GM21717 (cell line): Measurements from ENCODE around the gene NME3.

ENCODE experiments used
- ATAC-seq: cut with Tn5 transposase; IDR thresholded peaks from one replicate; pipeline ENCODE4 v1.9.1; 2021; ENCODE audit warnings: mild to moderate bottlenecking, moderate library complexity; ENCODE audit not compliant: unreplicated experiment

The NME3 gene

GRCh38 chr16:1770328-1771187, 785 bp downstream of the NME3 start:
- no peak for ATAC-seq

GRCh38 chr16:1769402-1770300, 1.7 kb downstream of the NME3 start:
- ATAC-seq = no peak

- no peak for ATAC-seq
Measured at GRCh38 chr16:1768767-1769401, 2.5 kb downstream of the NME3 start.

- no peak for ATAC-seq
Measured at GRCh38 chr16:1768061-1768766, 3.1 kb downstream of the NME3 start.

GRCh38 chr16:1767116-1767994, 4.0 kb downstream of the NME3 start:
- ATAC-seq = no peak

- ATAC-seq = no peak
Measured at GRCh38 chr16:1766701-1767100, 4.6 kb downstream of the NME3 start.

- no peak for ATAC-seq
Measured at GRCh38 chr16:1766231-1766630, 5.1 kb downstream of the NME3 start.

GRCh38 chr16:1765826-1766225, 5.5 kb downstream of the NME3 start:
- ATAC-seq = no peak

GRCh38 chr16:1764971-1765370, 6.4 kb downstream of the NME3 start:
- no peak for ATAC-seq

- ATAC-seq = no peak
Measured at GRCh38 chr16:1763521-1764511, 7.5 kb downstream of the NME3 start.

- no peak for ATAC-seq
Measured at GRCh38 chr16:1762879-1763520, 8.3 kb downstream of the NME3 start.

- no peak for ATAC-seq
Measured at GRCh38 chr16:1762196-1762878, 9.0 kb downstream of the NME3 start.

GRCh38 chr16:1761751-1762150, 9.6 kb downstream of the NME3 start:
- ATAC-seq = no peak

- ATAC-seq = no peak
Measured at GRCh38 chr16:1760911-1761310, 10.4 kb downstream of the NME3 start.

GRCh38 chr16:1759511-1759910, 11.8 kb downstream of the NME3 start:
- no peak for ATAC-seq

- ATAC-seq = no peak
Measured at GRCh38 chr16:1758923-1759322, 12.4 kb downstream of the NME3 start.

- ATAC-seq = no peak
Measured at GRCh38 chr16:1757714-1758461, 13.5 kb downstream of the NME3 start.
